K562 (cell line): Measurements from ENCODE around the gene MLIP. TPM values are rescaled to one million over a fixed set of nuclear protein-coding genes. Genes with fewer than 3 reads are reported as not detected.

Experiments used
- ATAC-seq: fragments of 200-7000 bp; cut with Tn5 transposase; 3 replicates; pipeline ENCODE4 v1.9.1; 2020; ENCODE audit warnings: moderate library complexity
- BruUV-seq: library from RNA; stranded (reverse); fragments of 400-500 nt; replicated peaks from 2 replicates; lab custom pipeline; 2021; lab: Mats Ljungman, UMichigan
- CTCF ChIA-PET: fragments of 300-600 bp; formaldehyde crosslinking; extraction: SDS; loops from one replicate; lab custom pipeline; 2021; ENCODE audit warnings: low intra/inter-chr PET ratio; lab: Yijun Ruan, JAX
- POLR2A ChIA-PET: fragments of 300-600, 350-650 bp; sonication (Branson Sonifier 250); formaldehyde crosslinking; extraction: SDS; loops from one replicate; lab custom pipeline; 2021; ENCODE audit warnings: antibody characterized with exemption, inconsistent platforms; lab: Yijun Ruan, JAX
- DNase-seq, 4 experiments: peaks; one replicate each; pipeline versions ENCODE4 v3.0.0 to v3.0.0-alpha.2; 2011 to 2018; ENCODE audit warnings: low spot score in 3 of 4, mixed read lengths in 3 of 4; ENCODE audit errors: extremely low read depth in 1 of 4
- FAIRE-seq: peaks from 2 replicates; lab custom pipeline; 2011; peaks lifted over from hg19 to GRCh38; lab: Jason Lieb, UNC
- H2AFZ ChIP-seq: 2 replicates; pipeline ENCODE4 v1.6.0; 2011; ENCODE audit warnings: low read depth, low read length, control low read depth, inconsistent platforms
- H3K27ac ChIP-seq: fragments of 200-600 bp; 3 replicates; pipeline ENCODE4 v1.8.0; 2011; ENCODE audit warnings: low read depth, mild to moderate bottlenecking, control low read depth, inconsistent platforms, low read length, moderate library complexity, mixed read lengths; ENCODE audit errors: extremely low read depth
- H3K27me3 ChIP-seq, 2 experiments: fragments of 300-600 bp in 1 of 2; 2 replicates in 1 of 2; 3 replicates in 1 of 2; pipeline versions ENCODE4 v1.6.0 to v1.8.0; 2011; ENCODE audit warnings: inconsistent platforms in 2 of 2, low read length in 2 of 2, mild to moderate bottlenecking in 1 of 2, mixed read lengths in 1 of 2, moderate library complexity in 1 of 2; ENCODE audit not compliant: control insufficient read depth in 2 of 2, insufficient read depth in 2 of 2
- H3K36me3 ChIP-seq: fragments of 300-600 bp; 3 replicates; pipeline ENCODE4 v1.8.0; 2011; ENCODE audit warnings: mild to moderate bottlenecking, low read length, inconsistent platforms; ENCODE audit not compliant: control insufficient read depth, insufficient read depth
- H3K4me1 ChIP-seq, 2 experiments: fragments of 200-600 bp in 1 of 2; replicated peaks in 1 of 2; 2 replicates in 1 of 2; 3 replicates in 1 of 2; pipeline versions ENCODE4 v1.5.1 to v1.8.0; 2011; ENCODE audit warnings: inconsistent platforms in 2 of 2, low read length in 2 of 2, mild to moderate bottlenecking in 1 of 2, mixed read lengths in 1 of 2, moderate library complexity in 1 of 2; ENCODE audit not compliant: control insufficient read depth in 2 of 2, insufficient read depth in 2 of 2
- H3K4me2 ChIP-seq: 2 replicates; pipeline ENCODE4 v1.6.1; 2011; ENCODE audit warnings: low read length, control low read depth, inconsistent platforms, mixed read lengths; ENCODE audit not compliant: insufficient read depth
- H3K4me3 ChIP-seq: fragments of 200-600 bp; sonication (generic), shearing (Covaris generic); 2 replicates; pipeline ENCODE4 v1.5.1; 2016; ENCODE audit warnings: control low read depth, inconsistent platforms
- H3K79me2 ChIP-seq: fragments of 200-600 bp; 3 replicates; pipeline ENCODE4 v1.8.0; 2011; ENCODE audit warnings: low read length, inconsistent platforms; ENCODE audit not compliant: control insufficient read depth, insufficient read depth
- H3K9ac ChIP-seq, 2 experiments: 2 replicates each; pipeline versions ENCODE4 v1.6.0 to v1.6.1; 2011; ENCODE audit warnings: low read depth in 2 of 2, low read length in 2 of 2, control low read depth in 1 of 2, inconsistent platforms in 1 of 2, mild to moderate bottlenecking in 1 of 2, mixed read lengths in 1 of 2; ENCODE audit not compliant: insufficient read depth in 1 of 2
- H3K9me1 ChIP-seq: one replicate; pipeline ENCODE4 v1.6.0; 2011; ENCODE audit warnings: inconsistent platforms, mild to moderate bottlenecking, low read length, moderate library complexity; ENCODE audit not compliant: control insufficient read depth, insufficient read depth
- H3K9me3 ChIP-seq: replicated peaks from 2 replicates; pipeline ENCODE4 v1.5.1; 2011; ENCODE audit warnings: low read depth, low read length, inconsistent platforms; ENCODE audit not compliant: control insufficient read depth, insufficient read depth
- H4K20me1 ChIP-seq: replicated peaks from 2 replicates; pipeline ENCODE4 v1.6.1; 2011; ENCODE audit warnings: low read length, inconsistent platforms, mixed read lengths; ENCODE audit not compliant: control insufficient read depth, insufficient read depth
- CBX8 ChIP-seq: fragments of 200-600 bp; sonication (generic); IDR thresholded peaks from 2 replicates; pipeline ENCODE4 v1.6.1; 2012; ENCODE audit warnings: borderline replicate concordance, mixed run types, low read depth, mild to moderate bottlenecking, moderate library complexity, mixed read lengths, low read length, control low read depth, inconsistent platforms; ENCODE audit not compliant: poor library complexity, severe bottlenecking; ENCODE audit errors: extremely low read depth
- CREBBP ChIP-seq: IDR thresholded peaks from one replicate; pipeline ENCODE4 v1.6.1; 2012; ENCODE audit warnings: low read depth, mild to moderate bottlenecking, control low read depth, inconsistent platforms, low read length
- HCFC1 ChIP-seq: IDR thresholded peaks from 2 replicates; pipeline ENCODE4 v1.6.1; 2012; ENCODE audit warnings: low read depth, low read length, improper control_type of control experiment
- MAFK ChIP-seq: IDR thresholded peaks from 2 replicates; pipeline ENCODE4 v1.6.1; 2011; ENCODE audit warnings: low read length, improper control_type of control experiment
- MAZ ChIP-seq, 2 experiments: fragments of 450-650 bp in 1 of 2; sonication (generic) in 1 of 2; formaldehyde crosslinking; IDR thresholded peaks in 1 of 2; conservative IDR thresholded peaks in 1 of 2; 2 replicates each; pipeline versions ENCODE4 v1.4.0 to v1.5.0; 2020; ENCODE audit warnings: mild to moderate bottlenecking in 1 of 2, missing genetic modification reagents in 1 of 2
- MCM5 ChIP-seq: fragments of 450-650 bp; IDR thresholded peaks from 2 replicates; pipeline ENCODE4 v1.6.1; 2016; ENCODE audit warnings: low read depth
- MXI1 ChIP-seq: IDR thresholded peaks from 2 replicates; pipeline ENCODE4 v1.6.1; 2011; ENCODE audit warnings: low read depth, mild to moderate bottlenecking, improper control_type of control experiment, low read length
- NR1H2 ChIP-seq: sonication (generic); formaldehyde crosslinking; IDR thresholded peaks from 2 replicates; pipeline ENCODE4 v1.4.0; 2020; ENCODE audit warnings: mild to moderate bottlenecking, missing genetic modification reagents
- PHB ChIP-seq: fragments of 250-450 bp; sonication (Bioruptor Pico); IDR thresholded peaks from 2 replicates; pipeline ENCODE4 v1.5.0; 2021
- ZNF217 ChIP-seq: sonication (generic); formaldehyde crosslinking; IDR thresholded peaks from 2 replicates; pipeline ENCODE4 v1.8.0; 2022; ENCODE audit warnings: mild to moderate bottlenecking, missing genetic modification reagents
- ZNF57 ChIP-seq: fragments of 450-650 bp; formaldehyde crosslinking; IDR thresholded peaks from 2 replicates; pipeline ENCODE4 v1.4.0; 2020; ENCODE audit warnings: mild to moderate bottlenecking, moderate library complexity
- WGBS: fragments of 100-300 bp; shearing (Covaris generic); methylation state at CpG from one replicate; pipeline ENCODE4 v1.1.6; 2016; ENCODE audit warnings: low coverage, mixed read lengths; ENCODE audit not compliant: insufficient coverage; ENCODE audit errors: missing lambda C conversion rate; 5-methylcytosine and 5-hydroxymethylcytosine counted together
- in situ Hi-C: fragments of 300-500 bp; cut with MboI; formaldehyde crosslinking; loops from 4 replicates; pipeline ENCODE4 v1.15.0; 2018; ENCODE audit warnings: inconsistent platforms, mixed read lengths
- intact Hi-C: fragments of 100-400 bp; cut with micrococcal nuclease; formaldehyde crosslinking; loops from 2 replicates; pipeline ENCODE4 v1.14.2; 2022
- polyA plus RNA-seq, 8 experiments: library from polyadenylated mRNA; depleted of rRNA in 4 of 8; stranded (reverse) in 5 of 8; unstranded in 3 of 8; fragments of >200 nt; fragmentation: Nextera tagmentation in 2 of 8; fragmentation: Illumina TruSeq in 1 of 8; extraction: Ambion mirVana in 2 of 8; extraction: Trizol in 1 of 8; gene quantifications; 2 replicates each; pipeline versions ENCODE4 v1.2.1 to v1.2.3, GENCODE V29; 2011 to 2014; ENCODE audit warnings: inconsistent platforms in 1 of 8, missing spikeins in 1 of 8
- total RNA-seq, 7 experiments: library from RNA; depleted of rRNA in 6 of 7; stranded (reverse); fragments of >200 nt in 6 of 7; fragmentation: Illumina TruSeq in 2 of 7; extraction: Trizol in 2 of 7; gene quantifications; 2 replicates each; pipeline versions ENCODE4 v1.2.1 to v1.2.3, GENCODE V29; 2011 to 2021; ENCODE audit warnings: low replicate concordance in 1 of 7
- TF ChIP-seq, protein P1 (sequence below): fragments of 450-650 bp; IDR thresholded peaks from 2 replicates; pipeline ENCODE4 v1.6.1; 2016; ENCODE audit warnings: mild to moderate bottlenecking

MLIP gene
- total and polyA plus RNA-seq, 9 of the 15 experiments (the other 6 are each of a cell fraction or from before 2014, with no cell fraction given): not detected

DNA sequence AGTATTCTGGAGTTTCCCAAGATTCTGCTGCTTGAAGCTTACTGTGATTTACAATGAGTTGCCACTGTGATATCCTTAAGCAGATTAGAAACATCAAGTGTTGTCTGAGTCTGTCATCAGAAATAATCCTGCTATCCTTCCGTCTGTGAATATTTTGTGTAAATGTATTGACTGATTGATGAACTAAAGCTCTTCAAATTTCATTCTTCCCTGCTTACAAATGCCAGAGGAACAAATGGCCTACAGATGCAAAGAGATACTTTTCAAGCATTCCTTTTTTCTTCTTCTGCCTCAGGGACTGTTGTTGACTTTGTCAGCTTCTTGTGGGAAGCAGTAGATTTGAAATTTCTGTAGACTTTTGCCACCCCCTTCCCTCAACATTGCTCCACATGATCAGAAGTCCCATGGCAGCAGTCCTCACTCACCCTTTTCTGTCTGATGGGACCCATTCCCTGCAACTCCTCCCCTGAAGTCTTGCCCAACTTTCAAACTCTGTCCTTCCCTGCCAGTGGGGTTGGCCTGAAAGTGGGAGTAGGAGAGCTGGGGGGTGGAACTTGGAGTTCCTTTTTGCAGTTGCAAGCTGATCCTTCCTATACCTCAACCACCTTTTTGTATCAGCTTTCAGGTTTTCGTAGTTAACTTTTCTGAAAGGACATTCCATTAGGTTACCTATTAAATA lies 38.5 kb upstream of the MLIP start:
- Histone ChIP-seq H2AFZ (no peak overlapping the region), H3K27ac (no peak overlapping the region), H3K9me1 (no peaks in the 10 kb centered on the region), H3K27me3 (no peaks in the 10 kb centered on the region), H3K9ac (no peak overlapping the region), H3K9me3 (no peaks in the 10 kb centered on the region; the same call in 1 of the 2 replicates), H4K20me1 (no peaks in the 10 kb centered on the region), H3K79me2 (no peaks in the 10 kb centered on the region), H3K4me2 (no peak overlapping the region), H3K4me1 (no peaks in the 10 kb centered on the region), H3K4me3 (no peak overlapping the region), H3K36me3 (no peaks in the 10 kb centered on the region)
- no peak for ATAC-seq
- ChIA-PET POLR2A (no interaction called here), CTCF (no interaction called here)
- no TSS peak for BruUV-seq
- in situ Hi-C loops (no loop called here), intact Hi-C loops (no loop called here)
- TF ChIP-seq ZNF57 (CRISPR knock-in tag) (no peak), MAFK (no peak), MXI1 (no peak), ZNF217 (CRISPR knock-in tag) (no peak), PHB (CRISPR knock-in tag) (no peak), CREBBP (no peak), HCFC1 (no peak), MCM5 (no peak), MAZ (CRISPR knock-in tag; conservative IDR thresholded peaks at IDR 0.05 in 1 of 2, IDR thresholded peaks at IDR 0.05 in 1 of 2) (no peak), CBX8 (no peak), NR1H2 (no peak)
- TF ChIP-seq, protein P1, sequence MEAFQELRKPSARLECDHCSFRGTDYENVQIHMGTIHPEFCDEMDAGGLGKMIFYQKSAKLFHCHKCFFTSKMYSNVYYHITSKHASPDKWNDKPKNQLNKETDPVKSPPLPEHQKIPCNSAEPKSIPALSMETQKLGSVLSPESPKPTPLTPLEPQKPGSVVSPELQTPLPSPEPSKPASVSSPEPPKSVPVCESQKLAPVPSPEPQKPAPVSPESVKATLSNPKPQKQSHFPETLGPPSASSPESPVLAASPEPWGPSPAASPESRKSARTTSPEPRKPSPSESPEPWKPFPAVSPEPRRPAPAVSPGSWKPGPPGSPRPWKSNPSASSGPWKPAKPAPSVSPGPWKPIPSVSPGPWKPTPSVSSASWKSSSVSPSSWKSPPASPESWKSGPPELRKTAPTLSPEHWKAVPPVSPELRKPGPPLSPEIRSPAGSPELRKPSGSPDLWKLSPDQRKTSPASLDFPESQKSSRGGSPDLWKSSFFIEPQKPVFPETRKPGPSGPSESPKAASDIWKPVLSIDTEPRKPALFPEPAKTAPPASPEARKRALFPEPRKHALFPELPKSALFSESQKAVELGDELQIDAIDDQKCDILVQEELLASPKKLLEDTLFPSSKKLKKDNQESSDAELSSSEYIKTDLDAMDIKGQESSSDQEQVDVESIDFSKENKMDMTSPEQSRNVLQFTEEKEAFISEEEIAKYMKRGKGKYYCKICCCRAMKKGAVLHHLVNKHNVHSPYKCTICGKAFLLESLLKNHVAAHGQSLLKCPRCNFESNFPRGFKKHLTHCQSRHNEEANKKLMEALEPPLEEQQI: no peak
- 0% methylated on average over 2 of the region's 2 CpGs for WGBS
- FAIRE-seq: no peak
- DNase-seq: no peak
